ENCODE measurements around the gene PHRF1. TPM values are rescaled to one million over a fixed set of nuclear protein-coding genes. Genes with fewer than 3 reads are reported as not detected.

PHRF1 gene
- total and polyA plus RNA-seq, 8 donors = 11.2 to 39.3 (median 14.8) TPM

DNA sequence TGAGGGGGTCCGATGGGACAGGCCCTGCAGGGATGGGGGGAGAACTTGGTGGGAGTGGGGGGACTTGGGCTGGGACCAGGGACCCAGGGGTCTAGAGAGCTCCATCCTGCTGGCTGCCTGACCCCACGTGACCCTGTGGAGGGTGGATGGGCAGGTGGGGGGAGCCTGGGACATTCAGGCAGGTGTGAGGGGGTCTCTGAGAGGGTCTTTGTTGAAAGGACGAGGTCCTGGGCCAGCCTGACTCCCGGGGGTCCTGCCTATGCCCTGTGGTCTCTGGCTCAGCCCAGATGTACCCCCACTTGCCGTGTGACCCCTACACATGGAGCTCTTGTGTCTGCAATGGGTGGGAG is 31.5 kb upstream of the PHRF1 start:
- no peak for FAIRE-seq
- WGBS, 2 donors = 61 to 77% methylated on average over 4 to 5 of the region's 5 CpGs
- DNase-seq = peak in 1 of 6 donors; percentile 68
- no peak for ATAC-seq
- Histone ChIP-seq H3K4me3 (no peak overlapping the region), H3K36me3 (no peaks in the 10 kb centered on the region), H3K9me3 (no peaks in the 10 kb centered on the region), H3K27ac (no peak overlapping the region), H3K27me3 (no peaks in the 10 kb centered on the region), H3K4me1 (no peaks in the 10 kb centered on the region)
- intact Hi-C loops (cut with DNase I) = no loop called here
- TF ChIP-seq, protein P1, sequence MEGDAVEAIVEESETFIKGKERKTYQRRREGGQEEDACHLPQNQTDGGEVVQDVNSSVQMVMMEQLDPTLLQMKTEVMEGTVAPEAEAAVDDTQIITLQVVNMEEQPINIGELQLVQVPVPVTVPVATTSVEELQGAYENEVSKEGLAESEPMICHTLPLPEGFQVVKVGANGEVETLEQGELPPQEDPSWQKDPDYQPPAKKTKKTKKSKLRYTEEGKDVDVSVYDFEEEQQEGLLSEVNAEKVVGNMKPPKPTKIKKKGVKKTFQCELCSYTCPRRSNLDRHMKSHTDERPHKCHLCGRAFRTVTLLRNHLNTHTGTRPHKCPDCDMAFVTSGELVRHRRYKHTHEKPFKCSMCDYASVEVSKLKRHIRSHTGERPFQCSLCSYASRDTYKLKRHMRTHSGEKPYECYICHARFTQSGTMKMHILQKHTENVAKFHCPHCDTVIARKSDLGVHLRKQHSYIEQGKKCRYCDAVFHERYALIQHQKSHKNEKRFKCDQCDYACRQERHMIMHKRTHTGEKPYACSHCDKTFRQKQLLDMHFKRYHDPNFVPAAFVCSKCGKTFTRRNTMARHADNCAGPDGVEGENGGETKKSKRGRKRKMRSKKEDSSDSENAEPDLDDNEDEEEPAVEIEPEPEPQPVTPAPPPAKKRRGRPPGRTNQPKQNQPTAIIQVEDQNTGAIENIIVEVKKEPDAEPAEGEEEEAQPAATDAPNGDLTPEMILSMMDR (IDR thresholded peaks at IDR 0.05) = no peak

DNA sequence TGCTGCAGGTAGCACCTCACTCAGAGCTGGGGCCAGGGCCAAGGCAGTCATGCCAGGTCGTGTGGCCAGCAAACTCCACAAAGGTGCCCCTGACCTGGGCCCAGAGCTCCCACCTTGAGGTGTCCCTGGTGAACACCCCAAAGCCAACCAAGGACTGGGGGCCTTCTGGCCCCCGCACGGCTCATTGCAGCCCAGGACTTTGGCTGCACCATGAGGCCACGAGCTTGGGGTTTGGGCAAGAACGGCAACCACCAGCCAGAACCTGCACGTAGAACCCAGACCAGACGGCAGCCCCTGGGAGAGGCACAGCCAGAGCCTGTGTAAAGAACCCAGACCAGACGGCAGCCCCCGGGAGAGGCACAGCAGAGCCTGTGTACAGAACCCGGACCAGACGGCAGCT is 31.1 kb upstream of the PHRF1 start:
- H3K9me3 ChIP-seq = no peaks in the 10 kb centered on the region
- intact Hi-C loops (cut with DNase I) = no loop called here
- WGBS, 2 donors = 86 to 93% methylated on average over 11 of the region's 11 CpGs
- no peaks in the 10 kb centered on the region for H3K36me3 ChIP-seq
- no peak overlapping the region for H3K27ac ChIP-seq
- no peaks in the 10 kb centered on the region for H3K4me1 ChIP-seq
- FAIRE-seq (no peak), ATAC-seq (no peak), DNase-seq (peak in 1 of 6 donors; percentile 67)
- H3K4me3 ChIP-seq = no peak overlapping the region
- TF ChIP-seq, protein P1 (IDR thresholded peaks at IDR 0.05) = no peak
- H3K27me3 ChIP-seq = no peaks in the 10 kb centered on the region

DNA sequence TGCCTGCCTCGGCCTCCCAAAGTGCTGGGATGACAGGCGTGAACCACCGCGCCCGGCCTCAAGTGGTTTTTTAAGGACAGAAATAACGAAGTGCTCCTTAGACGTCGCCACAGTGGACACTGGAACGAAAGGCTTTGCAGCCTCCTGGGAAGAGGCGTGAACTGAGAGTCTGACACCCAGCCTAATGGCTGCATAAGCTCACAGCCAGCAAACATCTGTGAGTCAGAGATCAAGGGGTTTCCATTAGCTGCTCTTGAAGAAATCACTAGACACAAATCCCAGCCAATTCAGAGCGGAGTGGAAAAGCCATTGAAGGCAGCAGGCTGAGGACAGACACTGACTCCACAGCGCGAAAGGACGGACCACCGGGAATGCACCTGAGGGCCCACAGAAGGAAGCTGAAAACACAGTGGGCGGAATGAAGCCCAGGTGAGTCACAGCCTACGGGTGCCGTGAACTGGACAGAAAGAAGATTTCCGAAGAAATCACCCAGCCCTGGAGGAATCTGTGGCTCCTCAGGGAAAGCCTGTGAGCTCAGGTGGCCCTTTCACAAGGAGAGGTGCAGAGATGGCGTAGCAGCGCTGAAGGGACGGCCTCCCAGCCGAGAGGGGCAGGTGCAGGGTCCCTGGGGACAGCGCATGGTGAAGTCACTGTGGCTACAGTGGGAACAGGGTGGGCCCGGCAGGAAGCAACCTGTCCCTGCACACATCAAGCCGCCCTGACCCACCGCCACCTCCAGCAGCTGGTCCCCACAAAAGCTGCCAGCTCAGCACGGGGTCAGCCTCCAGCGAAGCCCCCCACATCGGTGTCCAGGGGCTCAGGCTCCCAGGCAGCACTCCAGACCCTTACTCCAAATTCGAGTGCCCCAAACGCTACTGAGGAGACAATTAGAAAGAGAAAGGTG is 27.3 kb upstream of the PHRF1 start:
- intact Hi-C loops (cut with DNase I) = no loop called here
- FAIRE-seq (no peak), DNase-seq (peak in 1 of 6 donors; percentile 68), ATAC-seq (no peak)
- 85 to 90% methylated on average over 32 of the region's 32 CpGs for WGBS, 2 donors
- Histone ChIP-seq H3K9me3 (no peaks in the 10 kb centered on the region), H3K4me3 (no peak overlapping the region), H3K4me1 (peaks cover 0 to 2% (median 0%) of the 10 kb centered on the region in 3 donors), H3K27ac (no peak overlapping the region), H3K36me3 (no peaks in the 10 kb centered on the region), H3K27me3 (no peaks in the 10 kb centered on the region)
- TF ChIP-seq, protein P1 (IDR thresholded peaks at IDR 0.05) = no peak

DNA sequence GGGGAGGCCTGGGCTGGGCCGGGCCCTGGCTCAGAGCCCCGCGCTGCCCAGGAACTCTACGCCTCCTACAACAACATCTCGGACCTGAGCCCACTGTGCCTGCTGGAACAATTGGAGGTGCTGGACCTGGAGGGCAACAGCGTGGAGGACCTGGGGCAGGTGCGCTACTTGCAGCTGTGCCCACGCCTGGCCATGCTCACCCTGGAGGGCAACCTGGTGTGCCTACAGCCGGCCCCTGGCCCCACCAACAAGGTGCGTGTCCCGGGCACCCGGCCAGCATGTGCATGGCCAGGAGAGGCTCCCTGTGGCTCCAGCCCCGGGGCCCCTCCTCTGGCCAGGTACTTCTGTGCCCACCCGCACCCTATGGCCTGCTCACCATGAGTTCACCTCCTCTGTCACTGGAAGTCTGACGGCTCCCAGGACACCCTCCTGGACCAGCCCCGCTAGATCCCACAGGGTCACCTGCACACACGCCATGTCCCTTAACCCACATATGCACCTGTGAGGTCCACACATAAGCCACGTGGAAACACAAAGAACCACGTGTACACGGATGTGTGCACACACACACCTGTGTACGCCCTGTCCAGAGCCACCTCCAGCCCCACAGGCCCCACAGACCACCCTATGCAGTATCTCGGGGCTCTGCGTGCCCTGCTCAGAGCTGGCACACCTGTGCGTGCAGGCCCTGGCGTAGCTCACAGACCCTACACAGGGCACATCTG is 26.1 kb upstream of the PHRF1 start:
- FAIRE-seq (no peak), ATAC-seq (no peak), DNase-seq (peak in 2 of 6 donors; percentile 40 to 77)
- 88 to 90% methylated on average over 25 of the region's 25 CpGs for WGBS, 2 donors
- Histone ChIP-seq H3K27me3 (no peaks in the 10 kb centered on the region), H3K4me1 (peaks cover 0 to 8% (median 7%) of the 10 kb centered on the region in 3 donors), H3K9me3 (no peaks in the 10 kb centered on the region), H3K4me3 (no peak overlapping the region), H3K36me3 (no peaks in the 10 kb centered on the region), H3K27ac (no peak overlapping the region)
- TF ChIP-seq, protein P1 (IDR thresholded peaks at IDR 0.05) = no peak
- intact Hi-C loops (cut with DNase I) = loop anchor here in 1 of 3 donors (10.0 kb wide), 1 partner anchor 175 kb away; no protein-coding TSS in a partner anchor

All from pancreas (tissue), 10 donors.